Panc1 (cell line): ENCODE measurements around the gene FEV. TPM values are rescaled to one million over a fixed set of nuclear protein-coding genes. Genes with fewer than 3 reads are reported as not detected.
A peak's percentile ranks its signal among the peaks of the same experiment; 100 is the strongest.

Experiments used
- ATAC-seq: fragments of 200-7000 bp; cut with Tn5 transposase; 2 replicates; pipeline ENCODE4 v1.9.1; 2020; ENCODE audit warnings: mild to moderate bottlenecking, moderate library complexity
- BruUV-seq: library from RNA; stranded (reverse); fragments of 400-500 nt; replicated peaks from 2 replicates; lab custom pipeline; 2021; lab: Mats Ljungman, UMichigan
- CTCF ChIA-PET: fragments of 300-600 bp; sonication (Branson Sonifier 250); formaldehyde crosslinking; loops from one replicate; lab custom pipeline; 2022; ENCODE audit warnings: antibody characterized with exemption; lab: Charles Lee
- POLR2A ChIA-PET: fragments of 300-600 bp; sonication (Branson Sonifier 250); formaldehyde crosslinking; loops from one replicate; lab custom pipeline; 2022; ENCODE audit warnings: antibody characterized with exemption; lab: Charles Lee
- DNase-seq: peaks from one replicate; pipeline ENCODE4 v3.0.0-alpha.2; 2010; ENCODE audit warnings: low read depth, low spot score
- H3K27ac ChIP-seq: 2 replicates; pipeline ENCODE4 v1.5.1; 2011; ENCODE audit warnings: mild to moderate bottlenecking, low read length, inconsistent platforms
- H3K27me3 ChIP-seq: fragments of 200-500 bp; sonication (Bioruptor generic); 2 replicates; pipeline ENCODE4 v1.6.0; 2014; ENCODE audit warnings: low read length, inconsistent platforms; ENCODE audit not compliant: control insufficient read depth, insufficient read depth
- H3K36me3 ChIP-seq: fragments of 200-500 bp; sonication (Bioruptor generic); 2 replicates; pipeline ENCODE4 v1.5.1; 2014; ENCODE audit warnings: inconsistent platforms, mild to moderate bottlenecking, low read length, moderate library complexity; ENCODE audit not compliant: control insufficient read depth, insufficient read depth
- H3K4me1 ChIP-seq: 2 replicates; pipeline ENCODE4 v1.5.1; 2011; ENCODE audit warnings: inconsistent platforms, mild to moderate bottlenecking, low read length, moderate library complexity; ENCODE audit not compliant: control insufficient read depth, insufficient read depth
- H3K4me3 ChIP-seq, 2 experiments: 2 replicates each; pipeline ENCODE4 v1.5.1; 2011 to 2012; ENCODE audit warnings: low read depth in 2 of 2, low read length in 2 of 2, mild to moderate bottlenecking in 2 of 2, inconsistent platforms in 1 of 2, moderate library complexity in 1 of 2
- H3K9me3 ChIP-seq: fragments of 200-500 bp; sonication (Bioruptor generic); 2 replicates; pipeline ENCODE4 v1.5.1; 2014; ENCODE audit warnings: low read depth, mild to moderate bottlenecking, inconsistent platforms, low read length, moderate library complexity; ENCODE audit not compliant: control insufficient read depth, insufficient read depth
- POLR2AphosphoS5 ChIP-seq: IDR thresholded peaks from 2 replicates; pipeline ENCODE4 v1.6.1; 2012; ENCODE audit warnings: mild to moderate bottlenecking, low read depth, low read length, moderate library complexity
- SIN3A ChIP-seq: IDR thresholded peaks from 2 replicates; pipeline ENCODE4 v1.6.1; 2012; ENCODE audit warnings: low read depth, mild to moderate bottlenecking, low read length, moderate library complexity, borderline replicate concordance; ENCODE audit not compliant: insufficient read depth
- TCF7L2 ChIP-seq: IDR thresholded peaks from 2 replicates; pipeline ENCODE4 v1.6.1; 2011; ENCODE audit warnings: mild to moderate bottlenecking, low read depth, low read length, inconsistent platforms
- in situ Hi-C: cut with HindIII; loops from 2 replicates; pipeline ENCODE4 v1.10.0; 2016; ENCODE audit warnings: low sequenced_read_pairs, low pct_unique_long_range_greater_than_20kb
- intact Hi-C: fragments of 100-400 bp; cut with micrococcal nuclease; formaldehyde crosslinking; loops from one replicate; pipeline ENCODE4 v1.10.0; 2022; ENCODE audit not compliant: unreplicated experiment
- total RNA-seq: library from RNA; stranded (reverse); gene quantifications from one replicate; pipeline ENCODE4 v1.2.1, GENCODE V29; 2021; ENCODE audit not compliant: unreplicated experiment
- TF ChIP-seq, protein P1 (sequence below), 2 experiments: IDR thresholded peaks; 2 replicates each; pipeline ENCODE4 v1.6.1; 2011 to 2012; ENCODE audit warnings: low read depth in 2 of 2, control low read depth in 1 of 2, low read length in 1 of 2, mild to moderate bottlenecking in 1 of 2, moderate library complexity in 1 of 2; ENCODE audit not compliant: insufficient read depth in 1 of 2
- TF ChIP-seq, protein P2 (sequence below): fragments of 450-650 bp; IDR thresholded peaks from 2 replicates; pipeline ENCODE4 v1.5.1; 2017; ENCODE audit warnings: mild to moderate bottlenecking

FEV gene
- total RNA-seq, 1 experiment from 2014 or later: not detected

DNA sequence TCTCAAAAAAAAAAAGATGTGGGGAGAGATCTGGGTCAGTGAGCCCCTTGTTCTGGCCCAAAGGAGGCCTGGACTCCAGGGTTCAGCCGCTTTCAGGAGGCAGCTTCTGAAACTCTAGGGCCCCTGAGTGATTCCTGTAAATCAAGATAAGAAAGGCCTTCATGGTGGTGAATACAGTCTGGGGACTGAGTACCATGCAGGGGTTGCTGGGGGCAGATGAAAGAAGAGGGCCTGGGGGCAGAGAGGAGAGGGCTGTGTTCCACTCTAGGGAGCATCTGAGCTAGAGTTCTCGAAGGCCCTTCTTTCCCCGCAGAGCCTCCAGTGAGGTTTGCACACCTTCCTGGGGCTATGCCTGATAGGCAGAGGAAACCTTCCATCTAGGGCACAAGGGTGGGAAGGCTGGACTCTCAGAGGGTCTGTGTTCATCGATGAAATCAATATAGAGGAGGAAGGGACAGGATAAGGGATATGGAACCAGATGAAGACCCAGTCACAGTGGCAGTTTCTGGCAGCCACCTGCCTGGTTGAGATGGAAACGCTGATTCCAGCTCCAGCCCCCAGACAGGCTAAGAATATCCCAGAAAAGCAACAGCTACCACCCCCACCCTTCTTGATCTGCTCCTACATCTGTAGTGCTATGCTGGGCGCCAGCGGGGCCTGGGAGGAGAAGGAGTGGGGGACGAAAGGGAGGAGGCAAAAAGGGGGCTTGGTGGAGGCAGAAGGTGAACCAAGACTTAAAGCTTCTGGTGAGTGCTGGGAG lies 30.3 kb downstream of the FEV start:
- Histone ChIP-seq H3K4me1 (0 out of 2 replicates have a peak, but pooled peaks cover 4% of the 10 kb centered on the region), H3K27ac (no peak overlapping the region), H3K27me3 (no peaks in the 10 kb centered on the region; the same call in 1 of the 2 replicates), H3K36me3 (no peaks in the 10 kb centered on the region), H3K9me3 (no peaks in the 10 kb centered on the region), H3K4me3 (no peak overlapping the region)
- ATAC-seq (no peak), DNase-seq (no peak)
- CTCF ChIA-PET: no interaction called here
- TF ChIP-seq, protein P1, sequence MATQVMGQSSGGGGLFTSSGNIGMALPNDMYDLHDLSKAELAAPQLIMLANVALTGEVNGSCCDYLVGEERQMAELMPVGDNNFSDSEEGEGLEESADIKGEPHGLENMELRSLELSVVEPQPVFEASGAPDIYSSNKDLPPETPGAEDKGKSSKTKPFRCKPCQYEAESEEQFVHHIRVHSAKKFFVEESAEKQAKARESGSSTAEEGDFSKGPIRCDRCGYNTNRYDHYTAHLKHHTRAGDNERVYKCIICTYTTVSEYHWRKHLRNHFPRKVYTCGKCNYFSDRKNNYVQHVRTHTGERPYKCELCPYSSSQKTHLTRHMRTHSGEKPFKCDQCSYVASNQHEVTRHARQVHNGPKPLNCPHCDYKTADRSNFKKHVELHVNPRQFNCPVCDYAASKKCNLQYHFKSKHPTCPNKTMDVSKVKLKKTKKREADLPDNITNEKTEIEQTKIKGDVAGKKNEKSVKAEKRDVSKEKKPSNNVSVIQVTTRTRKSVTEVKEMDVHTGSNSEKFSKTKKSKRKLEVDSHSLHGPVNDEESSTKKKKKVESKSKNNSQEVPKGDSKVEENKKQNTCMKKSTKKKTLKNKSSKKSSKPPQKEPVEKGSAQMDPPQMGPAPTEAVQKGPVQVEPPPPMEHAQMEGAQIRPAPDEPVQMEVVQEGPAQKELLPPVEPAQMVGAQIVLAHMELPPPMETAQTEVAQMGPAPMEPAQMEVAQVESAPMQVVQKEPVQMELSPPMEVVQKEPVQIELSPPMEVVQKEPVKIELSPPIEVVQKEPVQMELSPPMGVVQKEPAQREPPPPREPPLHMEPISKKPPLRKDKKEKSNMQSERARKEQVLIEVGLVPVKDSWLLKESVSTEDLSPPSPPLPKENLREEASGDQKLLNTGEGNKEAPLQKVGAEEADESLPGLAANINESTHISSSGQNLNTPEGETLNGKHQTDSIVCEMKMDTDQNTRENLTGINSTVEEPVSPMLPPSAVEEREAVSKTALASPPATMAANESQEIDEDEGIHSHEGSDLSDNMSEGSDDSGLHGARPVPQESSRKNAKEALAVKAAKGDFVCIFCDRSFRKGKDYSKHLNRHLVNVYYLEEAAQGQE (IDR thresholded peaks at IDR 0.05; ENCODE audit: insufficient read depth in 1 of 2, low read depth in 2 of 2, low read length in 1 of 2): no peak
- no peak for TF ChIP-seq TCF7L2
- TF ChIP-seq, protein P2, sequence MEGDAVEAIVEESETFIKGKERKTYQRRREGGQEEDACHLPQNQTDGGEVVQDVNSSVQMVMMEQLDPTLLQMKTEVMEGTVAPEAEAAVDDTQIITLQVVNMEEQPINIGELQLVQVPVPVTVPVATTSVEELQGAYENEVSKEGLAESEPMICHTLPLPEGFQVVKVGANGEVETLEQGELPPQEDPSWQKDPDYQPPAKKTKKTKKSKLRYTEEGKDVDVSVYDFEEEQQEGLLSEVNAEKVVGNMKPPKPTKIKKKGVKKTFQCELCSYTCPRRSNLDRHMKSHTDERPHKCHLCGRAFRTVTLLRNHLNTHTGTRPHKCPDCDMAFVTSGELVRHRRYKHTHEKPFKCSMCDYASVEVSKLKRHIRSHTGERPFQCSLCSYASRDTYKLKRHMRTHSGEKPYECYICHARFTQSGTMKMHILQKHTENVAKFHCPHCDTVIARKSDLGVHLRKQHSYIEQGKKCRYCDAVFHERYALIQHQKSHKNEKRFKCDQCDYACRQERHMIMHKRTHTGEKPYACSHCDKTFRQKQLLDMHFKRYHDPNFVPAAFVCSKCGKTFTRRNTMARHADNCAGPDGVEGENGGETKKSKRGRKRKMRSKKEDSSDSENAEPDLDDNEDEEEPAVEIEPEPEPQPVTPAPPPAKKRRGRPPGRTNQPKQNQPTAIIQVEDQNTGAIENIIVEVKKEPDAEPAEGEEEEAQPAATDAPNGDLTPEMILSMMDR: no peak
- TF ChIP-seq SIN3A: no peak
- TF ChIP-seq POLR2AphosphoS5: no peak
- in situ Hi-C loops (no loop called here), intact Hi-C loops (no loop called here)
- POLR2A ChIA-PET: no interaction called here
- BruUV-seq: no TSS peak

DNA sequence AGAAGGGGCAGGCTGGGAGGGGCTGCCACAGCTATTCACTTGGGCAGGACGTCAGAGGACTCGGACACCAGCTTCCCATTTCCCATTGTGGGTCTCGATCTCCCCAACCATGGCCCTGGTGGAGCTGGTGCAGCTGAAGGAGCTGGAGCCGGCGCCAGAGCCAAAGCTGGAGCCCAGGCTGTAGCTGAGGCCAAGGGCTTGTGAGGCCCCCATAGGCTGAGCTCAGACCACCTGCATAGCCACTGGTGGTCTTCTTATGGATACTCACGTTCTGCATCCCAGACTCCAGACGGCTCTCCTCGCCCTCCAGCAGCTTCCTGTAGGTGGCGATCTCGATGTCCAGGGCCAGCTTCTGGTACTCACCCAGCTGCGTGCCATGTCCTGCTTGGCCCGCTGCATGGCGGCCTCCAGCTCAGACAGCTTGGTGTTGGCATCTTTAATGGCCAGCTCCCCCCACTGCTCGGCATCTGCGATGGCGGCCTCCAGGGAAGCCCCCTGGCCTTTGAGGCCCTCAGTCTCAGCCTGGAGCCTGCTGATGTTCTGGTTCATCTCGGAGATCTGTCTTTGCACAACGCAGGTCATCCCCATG lies 31.5 kb downstream of the FEV start:
- intact Hi-C loops (no loop called here), in situ Hi-C loops (no loop called here)
- ATAC-seq (no peak), DNase-seq (no peak)
- Histone ChIP-seq H3K27me3 (no peaks in the 10 kb centered on the region; the same call in 1 of the 2 replicates), H3K9me3 (no peaks in the 10 kb centered on the region), H3K36me3 (no peaks in the 10 kb centered on the region), H3K4me1 (no peaks in the 10 kb centered on the region), H3K27ac (no peak overlapping the region), H3K4me3 (no peak overlapping the region)
- POLR2A ChIA-PET: no interaction called here
- CTCF ChIA-PET: no interaction called here
- TF ChIP-seq, protein P2: peak; percentile 56; the same call in 1 of the 2 replicates
- no peak for TF ChIP-seq TCF7L2
- TF ChIP-seq, protein P1 (IDR thresholded peaks at IDR 0.05; ENCODE audit: insufficient read depth in 1 of 2, low read depth in 2 of 2, low read length in 1 of 2): no peak
- no TSS peak for BruUV-seq
